RCC 7860 (cell line): Measurements from ENCODE around the gene TMEM164.
"Not testable (repeated sequence)": the region's sequence is repeated elsewhere in the genome, so short reads cannot be mapped to it uniquely, and the experiment has no call there.

Experiments
- DNase-seq: peaks from one replicate; pipeline ENCODE4 v3.0.0-alpha.2; 2015; ENCODE audit warnings: low spot score
- FAIRE-seq: peaks from 2 replicates; lab custom pipeline; 2012; peaks lifted over from hg19 to GRCh38; lab: Jason Lieb, UNC

Gene TMEM164

DNA sequence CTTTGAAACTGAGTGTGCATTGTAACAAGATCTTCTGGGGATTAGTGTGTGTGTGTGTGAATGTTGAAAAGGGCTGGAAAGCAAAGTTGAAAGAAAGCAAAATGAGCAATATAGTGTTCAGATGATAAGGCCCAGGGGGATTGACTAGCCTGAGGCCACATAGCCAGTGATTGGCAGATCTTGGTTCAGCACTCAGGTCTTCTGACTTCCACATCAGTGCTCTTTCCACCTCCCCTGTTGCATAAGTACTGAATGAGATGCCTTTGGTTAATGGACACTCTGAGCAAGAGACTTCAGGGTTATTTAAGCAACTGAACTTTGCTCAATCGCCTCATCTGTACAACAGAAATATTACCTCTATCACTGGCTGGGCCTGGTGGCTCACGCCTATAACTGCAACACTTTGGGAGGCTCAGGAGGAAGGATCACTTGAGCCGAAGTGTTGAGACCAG, 120.4 kb downstream of the TMEM164 start:
- DNase-seq (no peak), FAIRE-seq (no peak)

DNA sequence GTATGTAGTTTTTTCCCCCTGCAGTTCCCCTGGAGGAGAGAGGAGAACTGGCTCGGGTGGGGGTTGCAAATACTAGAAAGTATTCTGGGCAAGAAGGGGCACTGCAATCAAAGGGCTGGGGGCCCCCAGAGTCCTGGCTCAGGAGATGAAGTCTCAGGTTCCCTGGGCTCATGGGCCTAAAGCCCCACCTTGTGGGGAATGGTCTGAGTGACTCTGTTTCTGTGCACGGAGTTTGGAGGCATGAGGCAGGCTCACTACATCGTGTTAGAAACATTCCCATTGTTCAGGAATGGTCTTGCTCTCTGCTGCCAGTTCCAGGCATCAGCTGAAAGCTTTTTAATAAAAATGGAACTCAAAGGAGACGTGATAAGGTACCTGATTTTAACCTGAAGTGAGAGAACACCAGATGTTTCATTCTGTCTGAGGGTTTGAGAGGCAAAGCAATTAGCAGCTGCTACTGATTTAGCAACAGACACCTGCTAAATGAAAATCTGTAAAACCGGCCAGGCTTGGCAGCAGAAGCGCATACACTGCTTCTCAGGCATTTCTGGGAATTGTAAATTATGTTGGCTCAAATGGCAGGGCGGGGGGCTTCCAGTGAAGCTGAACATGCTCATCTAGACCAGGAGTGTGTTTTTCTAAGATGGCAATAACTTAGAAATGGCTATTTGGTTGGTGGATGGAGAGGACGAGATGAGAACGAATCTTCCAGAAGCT, 122.7 kb downstream of the TMEM164 start:
- DNase-seq (no peak), FAIRE-seq (no peak)

DNA sequence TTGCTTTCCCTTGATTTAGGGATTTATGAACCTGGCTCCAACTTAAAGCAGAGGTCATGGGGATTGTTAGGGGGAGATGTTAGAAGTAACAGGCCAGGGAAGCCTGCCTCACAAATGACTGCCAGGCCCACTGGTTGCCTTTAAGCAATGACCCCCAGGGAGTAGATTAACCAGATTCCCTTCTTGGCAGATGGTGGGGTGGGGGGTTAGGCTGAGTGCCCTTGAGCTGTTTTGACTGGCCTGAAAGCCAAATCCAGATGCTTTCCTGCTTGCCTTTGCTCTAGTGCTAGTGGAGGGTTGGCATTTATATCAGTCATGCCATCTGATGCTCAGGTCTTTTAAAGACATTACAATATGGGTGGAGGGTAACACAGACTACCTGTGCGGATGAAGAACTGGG, 128.1 kb downstream of the TMEM164 start:
- FAIRE-seq (no peak), DNase-seq (no peak)

DNA sequence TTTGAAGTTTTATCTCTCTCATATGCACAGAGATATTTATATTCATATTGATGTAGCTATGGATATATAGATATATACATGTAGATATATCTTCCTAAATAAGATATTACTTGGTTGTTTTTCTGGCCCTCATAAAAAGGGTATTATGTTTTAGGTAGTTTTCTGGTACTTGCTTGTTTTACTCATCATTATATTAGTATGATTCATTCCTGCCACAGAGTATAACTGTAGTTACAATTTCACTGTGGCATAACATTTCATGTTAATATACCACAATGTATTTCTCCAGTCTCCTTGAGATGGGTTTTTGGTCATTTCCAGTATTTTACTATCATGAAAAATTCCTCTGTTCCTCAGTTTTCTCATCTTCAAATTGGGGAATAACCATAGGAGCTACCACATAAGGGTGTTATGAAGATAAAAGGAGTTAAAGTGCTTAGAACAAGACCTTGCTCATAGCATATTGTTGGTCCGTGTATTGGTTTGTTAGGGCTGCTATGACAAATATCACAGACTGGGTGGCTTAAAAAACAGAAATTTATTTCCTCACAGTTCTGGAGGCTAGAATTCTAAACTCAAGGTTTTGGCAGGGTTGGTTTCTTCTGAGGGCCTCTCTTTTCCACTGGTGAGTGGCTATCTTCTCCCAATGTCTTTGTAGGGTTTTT, 129.7 kb downstream of the TMEM164 start:
- no peak for DNase-seq
- peak; percentile 51 for FAIRE-seq

DNA sequence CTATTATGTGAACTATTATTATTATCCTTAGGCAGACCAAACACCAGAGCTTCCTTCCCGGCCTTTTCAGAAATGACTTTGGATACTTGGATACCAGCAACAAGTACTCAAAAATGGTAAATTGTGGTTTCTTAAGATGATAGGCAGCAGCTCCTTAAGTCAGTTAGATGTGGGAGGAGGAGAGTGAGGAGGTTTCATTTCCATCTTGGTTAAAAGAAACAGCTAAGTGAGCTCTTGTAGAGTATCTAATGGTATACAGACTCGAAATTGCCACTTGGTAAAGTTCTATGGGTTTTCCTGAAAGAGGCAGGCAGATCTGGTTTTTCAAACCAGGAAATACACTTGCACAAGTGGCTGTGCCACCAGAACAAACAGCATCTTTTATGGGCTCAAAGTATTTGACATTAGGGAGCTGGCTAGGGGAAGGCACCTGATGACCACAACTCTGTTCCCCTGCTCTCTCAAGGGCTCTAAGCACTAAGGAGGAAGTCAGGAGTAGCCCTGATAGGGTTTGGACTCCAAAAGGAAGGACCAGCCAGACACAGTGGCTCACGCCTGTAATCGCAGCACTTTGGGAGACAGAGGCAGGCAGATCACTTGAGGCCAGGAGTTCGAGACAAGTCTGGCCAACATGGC, 130.9 kb downstream of the TMEM164 start:
- FAIRE-seq, result no peak
- no peak for DNase-seq

DNA sequence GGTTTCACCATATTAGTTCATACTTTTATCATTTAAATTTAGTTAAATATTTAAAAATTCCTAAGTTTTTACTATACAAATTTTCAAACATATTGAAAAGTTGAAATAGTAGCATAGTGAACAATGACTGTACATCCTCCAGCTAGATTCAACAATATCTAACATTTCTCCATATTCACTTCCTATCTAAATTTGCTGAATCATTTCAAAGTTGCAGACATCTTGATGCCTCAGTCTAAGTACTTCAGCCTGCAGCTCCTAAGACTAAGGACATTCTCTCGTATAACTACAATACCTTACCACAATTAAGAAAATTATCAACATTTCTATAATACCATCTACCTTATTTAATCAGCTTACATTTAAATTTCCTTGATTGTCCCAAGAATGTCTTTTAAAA, 132.7 kb downstream of the TMEM164 start:
- DNase-seq (no peak), FAIRE-seq (no peak)

DNA sequence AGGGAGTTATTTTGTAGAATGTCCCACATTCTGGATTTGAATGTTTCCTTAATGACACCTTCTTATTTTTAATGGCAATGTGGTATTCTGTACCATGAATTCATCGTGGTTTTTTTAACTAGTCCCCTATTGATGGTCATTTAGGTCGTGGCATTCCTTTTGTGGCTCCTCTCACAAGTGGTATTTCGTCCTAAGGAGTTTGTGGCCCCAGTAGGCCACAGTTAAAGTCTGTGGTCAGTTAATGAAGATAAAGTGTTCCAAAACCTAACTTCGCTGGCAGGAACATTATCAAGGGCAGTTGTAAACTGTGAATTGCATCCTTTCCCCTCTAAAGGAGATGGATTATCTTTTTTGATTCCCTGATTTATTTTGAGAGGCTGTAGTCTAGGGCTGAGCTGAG, 133.2 kb downstream of the TMEM164 start:
- DNase-seq (no peak), FAIRE-seq (no peak)

DNA sequence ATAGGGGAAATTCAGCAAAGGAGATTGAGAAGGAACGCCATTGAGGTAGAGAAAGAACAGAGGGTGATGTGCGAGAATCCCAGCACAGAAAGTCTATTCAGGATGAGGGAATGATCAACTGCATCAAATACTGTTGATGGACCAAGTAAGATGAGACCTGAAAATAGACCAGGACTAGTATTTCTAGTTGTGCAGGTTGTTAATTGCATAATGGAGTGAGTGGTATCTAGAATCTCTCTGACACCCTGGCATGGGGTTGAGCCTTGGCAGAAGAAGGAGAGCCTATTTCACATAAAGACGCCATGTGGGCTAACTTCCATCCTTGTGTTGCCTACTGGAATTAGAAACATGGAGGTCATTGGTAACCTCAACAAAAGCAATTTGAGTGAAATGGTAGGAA, 135.6 kb downstream of the TMEM164 start:
- FAIRE-seq, result no peak
- no peak for DNase-seq

DNA sequence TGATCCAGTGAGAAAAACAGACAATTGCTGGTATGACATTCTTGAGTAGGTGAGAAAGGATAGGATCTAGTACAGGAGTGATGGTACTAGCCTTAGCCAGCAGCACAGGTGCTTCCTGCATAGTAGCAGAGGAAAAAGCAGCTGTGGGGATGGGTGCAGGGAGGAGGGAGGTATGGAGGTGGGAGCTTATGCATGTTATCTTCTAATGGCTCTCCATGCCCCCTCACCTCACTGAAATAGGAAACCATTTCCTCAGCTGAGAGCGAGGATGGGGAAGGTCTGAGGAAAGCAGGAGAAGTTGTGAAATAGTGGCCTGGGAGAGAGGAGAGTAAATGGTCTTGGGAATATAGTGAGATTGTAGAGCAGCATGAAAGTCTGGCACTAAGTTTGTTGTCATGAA, 136.3 kb downstream of the TMEM164 start:
- DNase-seq, result no peak
- no peak for FAIRE-seq

DNA sequence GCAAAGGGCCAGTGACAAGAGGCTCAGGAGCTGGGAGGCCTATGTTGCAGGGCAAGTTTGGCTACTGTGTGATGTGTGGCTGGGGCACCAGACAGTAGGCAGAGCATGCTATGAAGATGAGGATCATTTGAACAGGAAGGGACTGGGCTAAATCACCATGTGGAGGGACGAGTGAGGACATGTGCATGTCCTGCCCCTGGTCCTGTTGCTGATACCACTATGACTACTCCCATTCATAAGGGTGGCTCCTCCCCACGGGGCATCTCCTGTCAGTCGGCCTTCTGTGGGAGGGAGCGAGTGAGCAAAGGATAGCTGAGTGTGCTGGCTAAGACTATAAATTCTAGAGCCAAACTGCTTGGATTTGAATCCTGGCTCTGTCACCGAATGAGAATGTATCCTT, 139.2 kb downstream of the TMEM164 start:
- no peak for DNase-seq
- FAIRE-seq, result no peak

DNA sequence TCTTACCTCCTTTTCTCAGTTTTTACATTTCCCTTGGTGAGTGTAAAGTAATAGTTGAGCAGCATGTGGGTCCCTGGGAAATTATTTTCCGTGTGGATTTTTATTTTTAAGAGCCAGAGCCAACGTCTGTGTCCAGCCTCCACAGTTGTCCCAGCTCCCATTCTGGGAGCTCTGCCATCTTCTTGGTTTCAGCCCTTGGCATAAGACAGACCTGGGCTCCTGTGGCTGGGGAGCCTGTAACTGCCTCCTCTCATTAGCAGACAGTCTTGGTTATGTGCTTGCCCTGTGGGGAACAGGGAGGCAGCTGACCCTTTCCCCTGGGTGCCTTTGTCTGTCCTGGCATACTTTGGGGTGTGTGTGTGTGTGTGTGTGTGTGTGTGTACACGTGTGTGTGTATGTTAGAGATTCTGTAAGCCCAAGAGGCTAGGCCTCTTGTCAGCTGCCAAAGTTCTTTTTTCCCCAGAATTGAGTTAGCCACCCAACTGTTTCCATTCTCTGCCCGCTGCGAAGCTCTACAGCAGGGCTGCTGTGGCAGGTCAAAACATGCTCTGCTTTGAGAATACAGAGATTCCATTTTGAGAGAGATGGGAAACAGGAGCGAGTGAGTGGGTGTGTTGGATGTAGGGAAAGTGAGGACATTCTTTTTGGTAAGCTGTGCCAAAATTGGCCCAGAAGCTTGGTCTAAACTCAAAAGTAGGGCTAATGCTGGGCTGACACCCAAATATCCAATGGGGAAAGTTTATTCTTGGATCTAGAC, 140.7 kb downstream of the TMEM164 start:
- DNase-seq (no peak), FAIRE-seq (no peak)

DNA sequence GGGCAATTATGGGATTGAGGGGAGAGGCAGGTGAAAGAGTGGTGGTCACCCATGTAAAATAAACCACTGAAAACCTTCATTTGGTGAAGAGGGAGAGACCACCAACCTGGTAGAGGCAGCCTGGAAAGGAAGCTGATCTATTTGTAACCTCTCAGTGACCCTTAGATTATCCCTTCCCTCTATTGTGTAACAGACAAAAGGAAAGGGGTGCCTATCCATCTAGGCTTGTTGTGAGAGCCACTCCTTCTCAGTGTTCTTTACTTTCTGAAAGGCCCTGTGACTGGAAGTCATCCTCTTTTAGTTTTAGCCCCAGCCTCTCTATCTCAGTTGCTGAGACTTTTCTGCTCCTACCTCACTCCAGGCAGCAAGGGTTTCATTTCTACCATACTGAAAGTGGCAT, 142.4 kb downstream of the TMEM164 start:
- DNase-seq (no peak), FAIRE-seq (no peak)

DNA sequence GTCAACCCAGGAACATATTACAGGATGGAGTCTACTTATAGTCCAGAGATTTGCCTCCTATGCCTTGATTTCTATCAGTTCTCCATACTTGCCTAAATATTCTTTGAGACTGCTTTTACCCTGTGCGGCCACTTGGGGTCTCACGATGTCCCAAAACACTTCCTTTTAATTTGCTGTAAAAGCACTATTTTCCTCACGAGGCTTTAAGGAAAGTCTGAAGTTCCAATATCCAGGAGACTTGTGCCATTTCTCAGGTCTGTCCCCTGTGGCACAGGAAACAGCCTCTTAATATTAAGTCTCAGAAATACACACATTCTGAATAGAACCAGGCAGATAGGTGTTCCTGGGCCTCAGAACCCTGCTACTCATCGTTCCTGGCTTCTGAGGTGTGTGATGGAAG, 142.9 kb downstream of the TMEM164 start:
- DNase-seq (peak; percentile 6), FAIRE-seq (peak; percentile 72)

DNA sequence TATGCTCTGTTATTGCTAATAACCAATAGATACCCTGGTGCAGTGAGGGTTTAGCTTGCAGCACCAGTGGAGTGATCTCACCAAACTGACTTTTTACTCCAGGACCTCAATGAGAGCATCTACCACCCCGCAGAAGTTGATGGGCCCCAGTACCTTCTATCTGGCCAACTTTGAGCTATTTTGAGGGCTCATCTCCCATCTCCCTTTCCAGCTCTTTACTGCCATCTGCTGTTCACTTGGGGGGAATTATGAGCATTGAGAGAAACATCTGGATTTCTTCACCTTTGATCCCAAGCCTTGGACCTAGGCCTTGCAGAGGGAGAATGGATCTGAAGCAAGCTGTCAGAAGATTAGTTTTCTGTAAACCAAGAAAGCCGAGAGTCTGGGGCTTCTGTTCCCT, 143.6 kb downstream of the TMEM164 start:
- DNase-seq (peak; percentile 9), FAIRE-seq (no peak)

DNA sequence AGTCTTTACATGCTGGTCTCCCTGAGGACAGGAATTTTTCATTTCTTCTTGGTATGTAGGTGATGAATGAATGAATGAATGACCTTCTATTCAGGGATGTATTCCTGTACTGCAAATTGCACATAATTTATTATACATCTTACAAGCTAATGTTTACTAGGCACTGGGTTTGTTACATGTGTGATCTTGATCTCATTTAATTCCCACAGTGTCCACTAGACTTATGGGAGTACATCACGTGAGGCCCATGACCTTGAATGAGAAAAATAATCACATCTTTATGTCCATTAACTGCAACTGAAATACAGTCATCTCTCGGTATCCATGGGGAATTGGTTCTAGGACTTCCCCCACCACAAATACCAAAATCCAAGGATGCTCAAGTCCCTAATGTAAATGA, 150.3 kb downstream of the TMEM164 start:
- DNase-seq, result no peak
- no peak for FAIRE-seq

DNA sequence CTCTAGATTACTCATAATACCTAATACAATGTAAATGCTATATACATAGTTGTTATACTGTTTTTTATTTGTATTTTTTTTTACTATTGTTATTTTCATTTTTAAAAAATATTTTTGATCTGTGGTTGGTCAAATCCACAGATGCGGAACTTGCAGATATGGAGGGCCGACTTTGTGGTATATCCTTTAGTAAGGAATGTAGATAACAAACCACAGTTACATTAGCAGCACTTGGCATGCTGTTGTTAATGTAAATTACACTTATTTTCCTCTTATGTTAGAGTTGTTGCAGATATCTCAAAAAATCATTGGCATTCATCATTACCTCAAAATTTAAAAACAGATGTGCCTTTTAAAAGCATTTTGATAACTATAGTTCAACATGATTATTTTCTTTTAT, 151.0 kb downstream of the TMEM164 start:
- no peak for DNase-seq
- FAIRE-seq, result peak; percentile 86

DNA sequence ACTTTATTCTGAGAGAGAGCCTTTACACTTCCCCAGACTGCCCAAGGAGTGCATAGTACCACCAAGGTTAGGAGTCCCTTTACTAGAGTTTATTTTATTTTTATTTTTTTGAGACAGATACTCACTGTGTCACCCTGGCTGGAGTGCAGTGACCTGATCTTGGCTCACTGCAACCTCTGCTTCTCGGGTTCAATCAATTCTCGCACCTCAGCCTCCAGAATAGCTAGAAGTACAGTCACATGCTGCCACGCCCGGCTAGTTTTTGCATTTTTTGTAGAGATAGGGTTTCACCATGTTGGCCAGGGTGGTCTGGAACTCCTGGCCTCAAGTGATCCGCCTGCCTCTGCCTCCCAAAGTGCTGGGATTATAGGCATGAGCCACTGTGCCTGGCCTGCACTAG, 151.4 kb downstream of the TMEM164 start:
- DNase-seq, FAIRE-seq: not testable (repeated sequence)

DNA sequence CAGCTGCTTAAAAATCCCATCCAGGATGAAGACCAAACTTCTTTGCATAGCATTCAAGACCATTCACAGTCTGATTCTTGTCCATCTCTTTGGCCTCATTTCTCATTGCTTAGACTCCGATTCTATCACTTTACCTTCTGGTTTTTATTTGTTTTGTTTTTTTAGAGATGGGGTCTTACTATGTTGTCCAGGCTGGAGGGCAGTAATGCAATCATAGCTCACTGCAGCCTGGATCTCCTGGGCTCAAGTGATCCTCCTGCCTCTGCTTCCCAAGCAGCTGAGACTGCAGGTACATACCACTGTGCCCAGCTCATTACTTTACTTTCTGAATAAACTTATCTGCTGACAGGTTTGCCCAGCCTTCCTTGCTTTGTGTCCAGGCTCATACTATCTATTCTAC, 152.8 kb downstream of the TMEM164 start:
- DNase-seq (no peak), FAIRE-seq (no peak)

DNA sequence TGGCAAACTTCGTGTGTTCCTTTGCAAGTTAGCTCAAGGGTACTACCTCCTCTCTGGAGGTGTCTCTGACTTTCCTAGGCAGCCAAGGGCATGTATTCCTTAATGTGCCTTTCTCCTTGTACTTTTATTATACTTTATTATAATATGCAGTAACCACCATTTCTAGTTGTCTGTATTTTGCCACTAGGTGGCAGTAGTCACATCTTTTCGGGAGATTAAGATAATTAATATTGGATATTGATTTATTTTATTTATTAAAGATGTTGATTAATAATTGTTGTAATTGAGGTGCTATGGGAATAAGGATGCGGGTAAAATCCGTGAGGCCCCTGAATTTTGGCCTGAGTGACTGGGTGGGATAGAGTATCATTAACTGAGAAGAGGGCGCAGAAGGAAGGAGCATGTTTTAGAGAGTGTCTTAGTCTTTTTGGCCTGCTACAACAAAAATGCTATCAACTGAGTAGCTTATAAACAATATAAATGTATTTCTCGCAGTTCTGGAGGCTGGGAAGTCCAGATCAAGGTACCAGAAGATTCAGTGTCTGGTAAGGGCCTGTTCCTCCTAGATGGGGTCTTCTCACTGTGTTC, 153.3 kb downstream of the TMEM164 start:
- FAIRE-seq, result peak; percentile 74
- no peak for DNase-seq

DNA sequence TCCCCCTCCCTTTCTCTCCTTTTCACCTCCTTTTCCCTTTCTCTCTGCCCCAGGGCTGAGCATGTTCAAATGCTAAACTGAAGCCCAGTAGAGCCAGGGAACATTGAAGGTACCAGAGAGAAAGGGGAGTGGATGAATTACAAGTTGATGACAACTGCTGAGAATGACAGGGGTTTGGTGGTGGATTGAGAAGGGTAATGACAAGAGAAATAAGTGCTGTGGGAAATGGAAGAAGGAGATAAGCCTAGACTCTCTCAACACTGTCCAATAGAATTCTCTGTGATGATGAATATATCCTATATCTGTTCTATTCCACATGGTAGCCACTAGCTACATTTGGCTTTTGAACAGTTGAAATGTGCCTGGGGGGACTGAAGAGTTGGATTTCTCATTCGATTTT, 154.5 kb downstream of the TMEM164 start:
- FAIRE-seq (no peak), DNase-seq (no peak)

DNA sequence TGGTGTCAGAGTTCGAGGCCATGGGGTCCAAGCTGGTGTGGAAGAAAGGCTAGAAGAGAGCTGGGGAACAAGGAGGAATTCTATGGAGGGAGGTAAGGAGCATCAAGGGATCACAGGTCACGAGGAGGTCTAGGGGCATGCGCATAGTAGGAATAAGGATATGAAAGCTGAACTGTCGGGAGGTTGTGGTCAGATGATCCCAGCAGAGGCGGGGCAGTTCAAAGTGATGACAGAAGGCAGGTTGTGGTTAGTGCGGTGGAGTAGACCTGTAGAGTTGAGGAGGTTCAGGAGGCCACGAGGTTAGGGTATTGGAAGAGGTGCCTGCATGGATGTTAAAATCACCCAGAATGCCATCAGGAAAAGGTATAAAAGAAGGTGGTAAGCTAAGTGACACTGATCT, 156.3 kb downstream of the TMEM164 start:
- FAIRE-seq, result no peak
- DNase-seq, result no peak
